PC-9 (cell line): ENCODE data around the gene ZBTB14. TPM values are rescaled to one million over a fixed set of nuclear protein-coding genes. Genes with fewer than 3 reads are reported as not detected.

Experiments
- BruUV-seq: library from RNA; stranded (reverse); fragments of 400-500 nt; replicated peaks from 2 replicates; lab custom pipeline; 2021; lab: Mats Ljungman, UMichigan
- CTCF ChIA-PET: fragments of 300-600 bp; sonication (Branson Sonifier 250); formaldehyde crosslinking; loops from one replicate; lab custom pipeline; 2022; ENCODE audit warnings: antibody characterized with exemption; lab: Charles Lee
- POLR2A ChIA-PET: fragments of 300-600 bp; sonication (Branson Sonifier 250); formaldehyde crosslinking; loops from one replicate; lab custom pipeline; 2022; ENCODE audit warnings: antibody characterized with exemption; ENCODE audit not compliant: unreplicated experiment; lab: Charles Lee
- DNase-seq, 2 experiments: peaks; one replicate each; pipeline versions ENCODE4 v3.0.0 to v3.0.0-alpha.2; 2015 to 2022; ENCODE audit warnings: mixed read lengths in 1 of 2
- H2AFZ ChIP-seq: fragments of 200-600 bp; sonication (generic); 2 replicates; pipeline ENCODE4 v1.8.1; 2017; ENCODE audit warnings: antibody characterized with exemption
- H3F3A ChIP-seq: fragments of 200-600 bp; sonication (generic); 2 replicates; pipeline ENCODE4 v1.8.1; 2017; ENCODE audit warnings: antibody characterized with exemption, mild to moderate bottlenecking, low read depth; ENCODE audit not compliant: insufficient read depth
- H3K27ac ChIP-seq: fragments of 200-600 bp; sonication (generic); 2 replicates; pipeline ENCODE4 v1.6.1; 2016; ENCODE audit warnings: mixed run types
- H3K27me3 ChIP-seq: fragments of 200-600 bp; sonication (generic); 2 replicates; pipeline ENCODE4 v1.6.1; 2016; ENCODE audit warnings: low read depth, mixed run types; ENCODE audit not compliant: insufficient read depth
- H3K36me3 ChIP-seq: fragments of 200-600 bp; sonication (generic); 2 replicates; pipeline ENCODE4 v1.6.1; 2016; ENCODE audit warnings: low read depth, mixed run types
- H3K4me1 ChIP-seq: fragments of 200-600 bp; sonication (generic); replicated peaks from 2 replicates; pipeline ENCODE4 v1.6.1; 2016; ENCODE audit warnings: mixed run types; ENCODE audit not compliant: insufficient read depth
- H3K4me2 ChIP-seq: fragments of 200-600 bp; sonication (generic); 2 replicates; pipeline ENCODE4 v1.6.1; 2017; ENCODE audit warnings: mixed run types
- H3K4me3 ChIP-seq: fragments of 200-600 bp; sonication (generic); 2 replicates; pipeline ENCODE4 v1.6.1; 2016; ENCODE audit warnings: mixed run types
- H3K79me2 ChIP-seq: fragments of 200-600 bp; sonication (generic); 2 replicates; pipeline ENCODE4 v1.6.1; 2017; ENCODE audit warnings: low read depth, mixed run types
- H3K9me2 ChIP-seq: fragments of 200-600 bp; sonication (generic); 2 replicates; pipeline ENCODE4 v1.8.1; 2017; ENCODE audit warnings: mild to moderate bottlenecking; ENCODE audit not compliant: insufficient read depth
- H3K9me3 ChIP-seq: fragments of 200-600 bp; sonication (generic); 2 replicates; pipeline ENCODE4 v1.8.1; 2016; ENCODE audit warnings: low read depth; ENCODE audit not compliant: insufficient read depth
- H4K20me1 ChIP-seq: fragments of 200-600 bp; sonication (generic); 2 replicates; pipeline ENCODE4 v1.8.1; 2017; ENCODE audit not compliant: insufficient read depth
- EZH2 ChIP-seq: fragments of 200-600 bp; sonication (generic); IDR thresholded peaks from 2 replicates; pipeline ENCODE4 v1.8.0; 2017; ENCODE audit warnings: antibody characterized with exemption, low read depth
- intact Hi-C: fragments of 100-400 bp; cut with micrococcal nuclease; formaldehyde crosslinking; loops from one replicate; pipeline ENCODE4 v1.10.0; 2022; ENCODE audit not compliant: unreplicated experiment
- total RNA-seq: library from RNA; stranded (reverse); gene quantifications from 2 replicates; pipeline ENCODE4 v1.2.3, GENCODE V29; 2021
- TF ChIP-seq, protein P1 (sequence below): fragments of 200-600 bp; sonication (generic); conservative IDR thresholded peaks from 2 replicates; pipeline ENCODE4 v1.6.1; 2017; ENCODE audit warnings: mixed run types, antibody characterized with exemption, mild to moderate bottlenecking, moderate library complexity

ZBTB14 gene
- total RNA-seq, 1 experiment from 2014 or later = 15.7 TPM

- Histone ChIP-seq H3K79me2 (no peaks in the 10 kb centered on the region), H4K20me1 (no peaks in the 10 kb centered on the region), H3K4me2 (no peak overlapping the region), H3K9me2 (no peaks in the 10 kb centered on the region), H3K4me3 (no peak overlapping the region), H3K27ac (no peak overlapping the region), H3K27me3 (peaks cover 45% of the 10 kb centered on the region), H2AFZ (no peak overlapping the region), H3F3A (peaks cover 3% of the 10 kb centered on the region), H3K4me1 (no peaks in the 10 kb centered on the region), H3K36me3 (no peaks in the 10 kb centered on the region), H3K9me3 (no peaks in the 10 kb centered on the region)
- BruUV-seq = no TSS peak
- TF ChIP-seq EZH2 = no peak
- TF ChIP-seq, protein P1, sequence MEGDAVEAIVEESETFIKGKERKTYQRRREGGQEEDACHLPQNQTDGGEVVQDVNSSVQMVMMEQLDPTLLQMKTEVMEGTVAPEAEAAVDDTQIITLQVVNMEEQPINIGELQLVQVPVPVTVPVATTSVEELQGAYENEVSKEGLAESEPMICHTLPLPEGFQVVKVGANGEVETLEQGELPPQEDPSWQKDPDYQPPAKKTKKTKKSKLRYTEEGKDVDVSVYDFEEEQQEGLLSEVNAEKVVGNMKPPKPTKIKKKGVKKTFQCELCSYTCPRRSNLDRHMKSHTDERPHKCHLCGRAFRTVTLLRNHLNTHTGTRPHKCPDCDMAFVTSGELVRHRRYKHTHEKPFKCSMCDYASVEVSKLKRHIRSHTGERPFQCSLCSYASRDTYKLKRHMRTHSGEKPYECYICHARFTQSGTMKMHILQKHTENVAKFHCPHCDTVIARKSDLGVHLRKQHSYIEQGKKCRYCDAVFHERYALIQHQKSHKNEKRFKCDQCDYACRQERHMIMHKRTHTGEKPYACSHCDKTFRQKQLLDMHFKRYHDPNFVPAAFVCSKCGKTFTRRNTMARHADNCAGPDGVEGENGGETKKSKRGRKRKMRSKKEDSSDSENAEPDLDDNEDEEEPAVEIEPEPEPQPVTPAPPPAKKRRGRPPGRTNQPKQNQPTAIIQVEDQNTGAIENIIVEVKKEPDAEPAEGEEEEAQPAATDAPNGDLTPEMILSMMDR = no peak
- ChIA-PET POLR2A (no interaction called here), CTCF (no interaction called here)
- intact Hi-C loops = no loop called here
- no peak for DNase-seq
Measured at GRCh38 chr18:5302606-5303005, 7.1 kb upstream of the ZBTB14 start.

DNA sequence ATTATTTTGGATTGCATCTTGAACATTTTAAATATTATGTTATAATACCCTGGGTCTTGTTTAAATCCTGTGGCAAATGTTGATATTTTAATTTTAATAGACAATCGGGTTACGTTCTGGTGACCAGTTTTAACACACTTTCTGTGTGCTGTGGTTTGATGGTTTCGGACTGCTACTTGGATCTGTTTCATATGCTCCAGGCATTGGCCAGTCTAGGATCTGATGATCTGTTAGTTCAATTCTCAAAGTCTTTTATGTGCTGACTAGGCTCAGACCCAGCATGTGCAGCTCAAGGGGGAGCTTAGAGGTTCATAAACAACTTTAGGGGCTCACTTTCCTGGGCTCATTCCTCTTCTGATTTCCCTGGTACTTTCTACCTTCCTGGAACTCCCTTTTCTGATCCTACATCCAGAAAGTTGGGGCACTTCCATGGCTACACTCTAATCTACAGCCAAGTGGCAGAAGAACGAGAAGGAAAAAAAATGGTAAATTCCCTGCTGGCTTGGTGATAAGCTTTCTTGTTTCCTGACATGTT lies 5.0 kb upstream of the ZBTB14 start:
- DNase-seq = no peak
- no peaks in the 10 kb centered on the region for H3K9me2 ChIP-seq
- intact Hi-C loops = no loop called here
- TF ChIP-seq EZH2 = no peak
- TF ChIP-seq, protein P1 = no peak
- H3K4me3 ChIP-seq = no peak overlapping the region
- H3K79me2 ChIP-seq = no peaks in the 10 kb centered on the region
- BruUV-seq = no TSS peak
- H3K36me3 ChIP-seq = no peaks in the 10 kb centered on the region
- H4K20me1 ChIP-seq = no peaks in the 10 kb centered on the region
- no peaks in the 10 kb centered on the region for H3K9me3 ChIP-seq
- H3K4me2 ChIP-seq = no peak overlapping the region
- H3K4me1 ChIP-seq = no peaks in the 10 kb centered on the region
- peaks cover 10% of the 10 kb centered on the region; the same call in 1 of the 2 replicates for H3F3A ChIP-seq
- H3K27me3 ChIP-seq = peaks cover 45% of the 10 kb centered on the region
- POLR2A ChIA-PET = no interaction called here
- H2AFZ ChIP-seq = no peak overlapping the region
- no peak overlapping the region for H3K27ac ChIP-seq
- CTCF ChIA-PET = no interaction called here

DNA sequence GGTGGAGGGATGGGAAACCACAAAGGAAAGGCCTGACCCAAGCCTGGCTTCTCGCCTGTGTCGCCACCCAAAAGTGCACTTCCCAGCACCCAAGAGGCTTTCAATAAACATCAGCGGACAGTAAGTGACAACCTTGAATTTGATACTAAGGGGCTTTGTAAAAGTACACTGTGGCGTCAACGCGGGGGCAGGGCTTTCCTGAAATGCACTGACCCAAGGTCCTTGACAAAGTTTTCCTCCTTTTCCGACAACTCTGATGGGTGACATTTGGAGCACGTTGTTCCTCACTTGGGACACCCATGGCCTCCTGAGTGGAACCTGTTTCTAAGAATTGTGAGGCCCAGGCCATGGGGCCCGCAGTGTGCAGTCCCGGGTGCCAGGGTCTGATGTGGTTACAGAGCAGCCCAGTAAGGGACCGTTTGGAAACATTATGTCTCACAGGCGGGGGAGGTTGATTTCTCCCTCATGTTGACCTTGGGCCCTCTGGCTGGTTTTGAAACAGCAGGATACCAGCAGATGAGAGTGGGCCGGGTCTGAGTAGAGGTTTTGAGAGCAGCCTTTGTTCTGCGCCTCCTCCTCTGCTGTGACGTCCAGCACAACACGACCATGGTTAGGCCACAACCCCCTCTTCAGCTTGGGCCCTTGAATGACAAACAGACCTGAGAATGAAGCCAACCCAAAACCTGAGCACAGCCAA lies 2.8 kb upstream of the ZBTB14 start:
- H3K4me1 ChIP-seq = peaks cover 9% of the 10 kb centered on the region
- no peak overlapping the region for H3K4me2 ChIP-seq
- H3F3A ChIP-seq = peaks cover 19% of the 10 kb centered on the region; the same call in 1 of the 2 replicates
- H3K9me2 ChIP-seq = no peaks in the 10 kb centered on the region
- intact Hi-C loops = no loop called here
- peaks cover 10% of the 10 kb centered on the region for H3K79me2 ChIP-seq
- no peaks in the 10 kb centered on the region for H3K9me3 ChIP-seq
- H3K27ac ChIP-seq = no peak overlapping the region
- H3K4me3 ChIP-seq = no peak overlapping the region
- TF ChIP-seq, protein P1 = no peak
- no peak for TF ChIP-seq EZH2
- BruUV-seq = no TSS peak
- H3K27me3 ChIP-seq = peaks cover 38% of the 10 kb centered on the region
- ChIA-PET CTCF (no interaction called here), POLR2A (no interaction called here)
- no peak overlapping the region for H2AFZ ChIP-seq
- no peaks in the 10 kb centered on the region for H3K36me3 ChIP-seq
- no peak for DNase-seq
- no peaks in the 10 kb centered on the region for H4K20me1 ChIP-seq
